Sigmoid colon (tissue), 3 donors: Measurements from ENCODE around the gene IFI44L.

Experiments used
- POLR2A ChIP-seq, 2 donors: fragments of 450-650 bp; IDR thresholded peaks; one replicate each; pipeline ENCODE4 v1.6.1; 2016; ENCODE audit warnings: antibody characterized with exemption in 2 of 2, mild to moderate bottlenecking in 2 of 2, moderate library complexity in 2 of 2
- TF ChIP-seq, protein P1 (sequence below), 4 experiments: fragments of 450-650 bp in 3 of 4; fragments of 200-600 bp in 1 of 4; IDR thresholded peaks; one replicate each; pipeline ENCODE4 v1.5.1; 2016 to 2019; ENCODE audit warnings: antibody characterized with exemption in 4 of 4, mild to moderate bottlenecking in 3 of 4, moderate library complexity in 2 of 4

- TF ChIP-seq, protein P1, sequence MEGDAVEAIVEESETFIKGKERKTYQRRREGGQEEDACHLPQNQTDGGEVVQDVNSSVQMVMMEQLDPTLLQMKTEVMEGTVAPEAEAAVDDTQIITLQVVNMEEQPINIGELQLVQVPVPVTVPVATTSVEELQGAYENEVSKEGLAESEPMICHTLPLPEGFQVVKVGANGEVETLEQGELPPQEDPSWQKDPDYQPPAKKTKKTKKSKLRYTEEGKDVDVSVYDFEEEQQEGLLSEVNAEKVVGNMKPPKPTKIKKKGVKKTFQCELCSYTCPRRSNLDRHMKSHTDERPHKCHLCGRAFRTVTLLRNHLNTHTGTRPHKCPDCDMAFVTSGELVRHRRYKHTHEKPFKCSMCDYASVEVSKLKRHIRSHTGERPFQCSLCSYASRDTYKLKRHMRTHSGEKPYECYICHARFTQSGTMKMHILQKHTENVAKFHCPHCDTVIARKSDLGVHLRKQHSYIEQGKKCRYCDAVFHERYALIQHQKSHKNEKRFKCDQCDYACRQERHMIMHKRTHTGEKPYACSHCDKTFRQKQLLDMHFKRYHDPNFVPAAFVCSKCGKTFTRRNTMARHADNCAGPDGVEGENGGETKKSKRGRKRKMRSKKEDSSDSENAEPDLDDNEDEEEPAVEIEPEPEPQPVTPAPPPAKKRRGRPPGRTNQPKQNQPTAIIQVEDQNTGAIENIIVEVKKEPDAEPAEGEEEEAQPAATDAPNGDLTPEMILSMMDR (IDR thresholded peaks at IDR 0.05) = no peak
- TF ChIP-seq POLR2A (IDR thresholded peaks at IDR 0.05) = no peak
These were observed 21.3 kb downstream of the IFI44L start for GRCh38 chr1:78641558-78641957.
